HEK293 (cell line): ENCODE results near the gene XPNPEP1.

Source experiments
- CTCF ChIA-PET: fragments of 350-600 bp; formaldehyde crosslinking; extraction: SDS; loops from one replicate; lab custom pipeline; 2021; ENCODE audit warnings: antibody characterized with exemption; lab: Yijun Ruan, JAX
- POLR2A ChIA-PET: fragments of 300-600 bp; formaldehyde crosslinking; extraction: SDS; loops from one replicate; lab custom pipeline; 2020; ENCODE audit warnings: antibody characterized with exemption, inconsistent platforms; lab: Yijun Ruan, JAX
- H3K27ac ChIP-seq: fragments of 200-500 bp; sonication (Bioruptor generic); 2 replicates; pipeline ENCODE4 v1.5.1; 2014; ENCODE audit warnings: low read depth, low read length, control low read depth, inconsistent platforms; ENCODE audit errors: extremely low read depth
- H3K36me3 ChIP-seq, 2 experiments: fragments of 200-500 bp in 1 of 2; sonication (Bioruptor generic) in 1 of 2; 1 replicate in 1 of 2; 2 replicates in 1 of 2; pipeline ENCODE4 v1.5.1; 2014 to 2017; ENCODE audit warnings: inconsistent platforms in 2 of 2, low read length in 2 of 2; ENCODE audit not compliant: control insufficient read depth in 2 of 2, insufficient read depth in 1 of 2
- H3K4me1 ChIP-seq: fragments of 200-500 bp; sonication (Bioruptor generic); 2 replicates; pipeline ENCODE4 v1.5.1; 2014; ENCODE audit warnings: mild to moderate bottlenecking, low read length, inconsistent platforms; ENCODE audit not compliant: control insufficient read depth, insufficient read depth
- H3K4me3 ChIP-seq: 2 replicates; pipeline ENCODE4 v1.5.1; 2011; ENCODE audit warnings: low read depth, mild to moderate bottlenecking, control low read depth, low read length, moderate library complexity
- H3K9me3 ChIP-seq: fragments of 200-500 bp; sonication (Bioruptor generic); 2 replicates; pipeline ENCODE4 v1.5.1; 2014; ENCODE audit warnings: low read depth, low read length, inconsistent platforms; ENCODE audit not compliant: control insufficient read depth, insufficient read depth
- BCL11B ChIP-seq: fragments of 450-650 bp; formaldehyde crosslinking; IDR thresholded peaks from 2 replicates; pipeline ENCODE4 v1.5.1; 2016; ENCODE audit warnings: low read depth, missing biosample characterization, missing genetic modification characterization
- FEZF1 ChIP-seq: fragments of 450-650 bp; formaldehyde crosslinking; IDR thresholded peaks from 2 replicates; pipeline ENCODE4 v1.5.1; 2016; ENCODE audit warnings: missing biosample characterization, missing genetic modification characterization
- OVOL3 ChIP-seq: fragments of 450-650 bp; formaldehyde crosslinking; IDR thresholded peaks from 2 replicates; pipeline ENCODE4 v1.5.1; 2016; ENCODE audit warnings: missing biosample characterization, missing genetic modification characterization
- REPIN1 ChIP-seq: fragments of 450-650 bp; formaldehyde crosslinking; IDR thresholded peaks from 2 replicates; pipeline ENCODE4 v1.5.1; 2017; ENCODE audit warnings: missing biosample characterization, missing genetic modification characterization, low read depth
- REST ChIP-seq: fragments of 450-650 bp; formaldehyde crosslinking; IDR thresholded peaks from 2 replicates; pipeline ENCODE4 v1.5.1; 2016; ENCODE audit warnings: missing biosample characterization, missing genetic modification characterization
- SCRT2 ChIP-seq: fragments of 450-650 bp; formaldehyde crosslinking; IDR thresholded peaks from 2 replicates; pipeline ENCODE4 v1.5.1; 2016; ENCODE audit warnings: missing biosample characterization, missing genetic modification characterization
- ZBTB11 ChIP-seq: fragments of 450-650 bp; formaldehyde crosslinking; conservative IDR thresholded peaks from 2 replicates; pipeline ENCODE4 v1.5.1; 2016; ENCODE audit warnings: low read depth, missing biosample characterization, missing genetic modification characterization
- ZBTB26 ChIP-seq: fragments of 450-650 bp; formaldehyde crosslinking; optimal IDR thresholded peaks from 2 replicates; pipeline ENCODE3; 2016; ENCODE audit warnings: missing biosample characterization, mild to moderate bottlenecking, missing genetic modification characterization
- ZNF10 ChIP-seq: fragments of 450-650 bp; formaldehyde crosslinking; IDR thresholded peaks from 2 replicates; pipeline ENCODE4 v1.5.1; 2017; ENCODE audit warnings: missing biosample characterization, missing genetic modification characterization
- ZNF112 ChIP-seq: fragments of 450-650 bp; formaldehyde crosslinking; IDR thresholded peaks from 2 replicates; pipeline ENCODE4 v1.5.0; 2017; ENCODE audit warnings: missing biosample characterization, missing genetic modification characterization
- ZNF148 ChIP-seq: fragments of 450-650 bp; formaldehyde crosslinking; IDR thresholded peaks from 2 replicates; pipeline ENCODE4 v1.5.0; 2017; ENCODE audit warnings: missing biosample characterization, missing genetic modification characterization, borderline replicate concordance
- ZNF169 ChIP-seq: fragments of 450-650 bp; formaldehyde crosslinking; IDR thresholded peaks from 2 replicates; pipeline ENCODE4 v1.5.1; 2016; ENCODE audit warnings: missing biosample characterization, missing genetic modification characterization
- ZNF239 ChIP-seq: fragments of 450-650 bp; formaldehyde crosslinking; IDR thresholded peaks from 2 replicates; pipeline ENCODE4 v1.5.1; 2016; ENCODE audit warnings: missing biosample characterization, missing genetic modification characterization
- ZNF366 ChIP-seq: fragments of 450-650 bp; formaldehyde crosslinking; conservative IDR thresholded peaks from 2 replicates; pipeline ENCODE4 v1.5.1; 2016; ENCODE audit warnings: missing biosample characterization, missing genetic modification characterization
- ZNF513 ChIP-seq: fragments of 450-650 bp; IDR thresholded peaks from 2 replicates; pipeline ENCODE4 v1.5.1; 2018; ENCODE audit warnings: missing biosample characterization, missing genetic modification characterization
- ZNF571 ChIP-seq: fragments of 450-650 bp; formaldehyde crosslinking; IDR thresholded peaks from 2 replicates; pipeline ENCODE4 v1.5.0; 2017; ENCODE audit warnings: missing biosample characterization, missing genetic modification characterization
- ZSCAN30 ChIP-seq: fragments of 450-650 bp; IDR thresholded peaks from 2 replicates; pipeline ENCODE4 v1.5.1; 2018; ENCODE audit warnings: missing biosample characterization, mild to moderate bottlenecking, missing genetic modification characterization, moderate library complexity
- ZXDB ChIP-seq: fragments of 450-650 bp; formaldehyde crosslinking; IDR thresholded peaks from 2 replicates; pipeline ENCODE4 v1.5.1; 2016; ENCODE audit warnings: missing biosample characterization, missing genetic modification characterization
- TF ChIP-seq, protein P1 (sequence below): fragments of 450-650 bp; formaldehyde crosslinking; IDR thresholded peaks from 2 replicates; pipeline ENCODE4 v1.5.1; 2016; ENCODE audit warnings: missing biosample characterization, missing genetic modification characterization

XPNPEP1 gene

DNA sequence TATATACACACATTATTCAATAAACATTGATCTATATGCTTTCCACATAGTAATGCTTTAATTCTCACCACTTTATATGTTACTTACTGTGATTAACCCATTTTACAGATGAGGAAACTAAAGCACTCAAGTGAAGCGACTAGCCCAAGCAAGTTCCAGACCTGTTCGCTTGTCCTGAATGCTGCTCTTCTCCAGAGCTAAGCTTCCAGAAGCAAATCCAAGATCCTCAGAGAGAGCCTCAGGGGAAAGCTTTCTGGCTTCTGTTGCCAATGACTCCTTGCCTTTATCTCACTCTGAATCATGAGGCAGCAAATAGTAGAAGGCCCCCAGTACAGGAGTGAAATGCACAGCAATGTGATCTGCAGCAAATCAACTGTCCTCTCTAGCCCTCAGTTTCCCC is 32.2 kb downstream of the XPNPEP1 start (continued):
- TF ChIP-seq REST (tag by site-specific recombination) (no peak), REPIN1 (tag by site-specific recombination) (no peak), OVOL3 (no peak)

DNA sequence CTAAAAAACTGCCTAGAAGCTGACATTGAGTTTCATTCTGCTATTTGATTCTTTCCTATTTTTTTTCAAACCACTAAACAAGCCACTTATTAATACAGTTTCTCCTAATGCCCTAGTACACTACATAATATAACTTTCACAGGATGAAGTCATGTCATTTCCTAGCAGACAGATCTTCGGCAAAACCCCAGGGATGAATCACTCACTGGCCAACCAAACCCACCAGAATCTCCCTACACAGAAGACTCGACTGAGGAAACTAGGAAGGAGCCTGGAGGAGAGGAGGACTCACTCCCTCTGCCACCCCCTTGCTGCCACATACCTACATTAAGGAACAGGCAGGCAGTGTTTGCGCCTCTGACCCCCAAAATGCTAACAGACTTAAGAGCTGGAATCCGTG is 33.4 kb downstream of the XPNPEP1 start:
- TF ChIP-seq ZNF112 (tag by site-specific recombination) (no peak), ZNF10 (tag by site-specific recombination) (no peak), FEZF1 (tag by site-specific recombination) (no peak), OVOL3 (no peak), BCL11B (no peak), ZNF366 (no peak), ZNF239 (tag by site-specific recombination) (no peak)
- TF ChIP-seq, protein P1, sequence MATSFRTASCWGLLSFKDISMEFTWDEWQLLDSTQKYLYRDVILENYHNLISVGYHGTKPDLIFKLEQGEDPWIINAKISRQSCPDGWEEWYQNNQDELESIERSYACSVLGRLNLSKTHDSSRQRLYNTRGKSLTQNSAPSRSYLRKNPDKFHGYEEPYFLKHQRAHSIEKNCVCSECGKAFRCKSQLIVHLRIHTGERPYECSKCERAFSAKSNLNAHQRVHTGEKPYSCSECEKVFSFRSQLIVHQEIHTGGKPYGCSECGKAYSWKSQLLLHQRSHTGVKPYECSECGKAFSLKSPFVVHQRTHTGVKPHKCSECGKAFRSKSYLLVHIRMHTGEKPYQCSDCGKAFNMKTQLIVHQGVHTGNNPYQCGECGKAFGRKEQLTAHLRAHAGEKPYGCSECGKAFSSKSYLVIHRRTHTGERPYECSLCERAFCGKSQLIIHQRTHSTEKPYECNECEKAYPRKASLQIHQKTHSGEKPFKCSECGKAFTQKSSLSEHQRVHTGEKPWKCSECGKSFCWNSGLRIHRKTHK: no peak
- TF ChIP-seq, all 188 proteins: peak for 0
- no peaks in the 10 kb centered on the region for H3K9me3 ChIP-seq
- POLR2A ChIA-PET: no interaction called here
- H3K27ac ChIP-seq: no peak overlapping the region
- H3K36me3 ChIP-seq: peaks cover 0 to 56% of the 10 kb centered on the region in 2 experiments
- CTCF ChIA-PET: interaction anchor here (0.7 to 1.0 kb wide), 2 partner anchors 50 to 390 kb away, joined by 3 read pairs; no protein-coding TSS in a partner anchor
- H3K4me1 ChIP-seq: no peaks in the 10 kb centered on the region
- no peak overlapping the region for H3K4me3 ChIP-seq

GRCh38 chr10:109887776-109888175 is 35.5 kb downstream of the XPNPEP1 start:
- Histone ChIP-seq H3K27ac (no peak overlapping the region), H3K4me1 (peaks cover 3% of the 10 kb centered on the region; the same call in 1 of the 2 replicates), H3K9me3 (no peaks in the 10 kb centered on the region), H3K36me3 (peaks cover 6 to 68% of the 10 kb centered on the region in 2 experiments), H3K4me3 (no peak overlapping the region)
- ChIA-PET CTCF (interaction anchor here (0.8 kb wide), 1 partner anchor 15 kb away, joined by 3 read pairs; no protein-coding TSS in a partner anchor), POLR2A (no interaction called here)
- TF ChIP-seq ZNF571 (no peak), ZNF148 (tag by site-specific recombination) (no peak), ZNF239 (tag by site-specific recombination) (no peak), ZSCAN30 (tag by site-specific recombination) (no peak), ZNF513 (tag by site-specific recombination) (no peak), ZBTB26 (tag by site-specific recombination) (no peak), ZNF169 (tag by site-specific recombination) (no peak), ZBTB11 (no peak), OVOL3 (no peak), ZNF112 (tag by site-specific recombination) (no peak), ZXDB (tag by site-specific recombination) (no peak), SCRT2 (tag by site-specific recombination) (no peak)
